Measurements from ENCODE around the gene C1QBP.
"Not testable (repeated sequence)": the region's sequence is repeated elsewhere in the genome, so short reads cannot be mapped to it uniquely, and the experiment has no call there.

Gene C1QBP

GRCh38 chr17:5434984-5435383, 4.0 kb downstream of the C1QBP start:
- no peak for TF ChIP-seq CTCF (IDR thresholded peaks at IDR 0.05; ENCODE audit: low read depth, low read length)
- H3K4me3 ChIP-seq (ENCODE audit: low read depth, low read length) = no peak overlapping the region

- H3K4me3 ChIP-seq (ENCODE audit: low read depth, low read length) = no peak overlapping the region
- no peak for TF ChIP-seq CTCF (IDR thresholded peaks at IDR 0.05; ENCODE audit: low read depth, low read length)
Measured at GRCh38 chr17:5431949-5432556, 6.9 kb downstream of the C1QBP start.

- H3K4me3 ChIP-seq (ENCODE audit: low read depth, low read length) = not testable (repeated sequence)
Measured at GRCh38 chr17:5431234-5431633, 7.7 kb downstream of the C1QBP start.

GRCh38 chr17:5430413-5430999, 8.4 kb downstream of the C1QBP start:
- no peak for TF ChIP-seq CTCF (IDR thresholded peaks at IDR 0.05; ENCODE audit: low read depth, low read length)
- no peak overlapping the region for H3K4me3 ChIP-seq (ENCODE audit: low read depth, low read length)

- no peak overlapping the region for H3K4me3 ChIP-seq (ENCODE audit: low read depth, low read length)
- no peak for TF ChIP-seq CTCF (IDR thresholded peaks at IDR 0.05; ENCODE audit: low read depth, low read length)
Measured at GRCh38 chr17:5429191-5429887, 9.6 kb downstream of the C1QBP start.

- no peak overlapping the region for H3K4me3 ChIP-seq (ENCODE audit: low read depth, low read length)
- no peak for TF ChIP-seq CTCF (IDR thresholded peaks at IDR 0.05; ENCODE audit: low read depth, low read length)
Measured at GRCh38 chr17:5425826-5426225, 13.1 kb downstream of the C1QBP start.

- H3K4me3 ChIP-seq (ENCODE audit: low read depth, low read length) = no peak overlapping the region
- no peak for TF ChIP-seq CTCF (IDR thresholded peaks at IDR 0.05; ENCODE audit: low read depth, low read length)
Measured at GRCh38 chr17:5424909-5425308, 14.0 kb downstream of the C1QBP start.

Measured in WI38 (cell line).